Mesenchymal stem cell (in vitro differentiated cells and primary cell): ENCODE results near the gene SCUBE1.

Experiments
- DNase-seq: peaks from one replicate; pipeline ENCODE4 v3.0.0-alpha.2; 2013
- H2AFZ ChIP-seq: one replicate; pipeline ENCODE4 v1.6.1; 2013; ENCODE audit warnings: low read depth, mild to moderate bottlenecking, control low read depth, inconsistent platforms, low read length, moderate library complexity
- H2AK5ac ChIP-seq: 2 replicates; pipeline ENCODE4 v1.6.1; 2013; ENCODE audit warnings: low read length, moderate library complexity, mild to moderate bottlenecking, inconsistent platforms; ENCODE audit not compliant: severe bottlenecking
- H2BK120ac ChIP-seq: one replicate; pipeline ENCODE4 v1.6.1; 2013; ENCODE audit warnings: low read depth, mild to moderate bottlenecking, inconsistent platforms, low read length, moderate library complexity
- H2BK12ac ChIP-seq, 2 experiments: one replicate each; pipeline ENCODE4 v1.6.1; 2013; ENCODE audit warnings: inconsistent platforms in 2 of 2, low read length in 2 of 2, mild to moderate bottlenecking in 2 of 2, moderate library complexity in 2 of 2, control low read depth in 1 of 2
- H2BK15ac ChIP-seq: one replicate; pipeline ENCODE4 v1.6.1; 2013; ENCODE audit warnings: mild to moderate bottlenecking, low read depth, inconsistent platforms; ENCODE audit not compliant: poor library complexity, severe bottlenecking
- H2BK5ac ChIP-seq: 2 replicates; pipeline ENCODE4 v1.6.1; 2013; ENCODE audit warnings: low read depth, mild to moderate bottlenecking, low read length, control low read depth, inconsistent platforms; ENCODE audit not compliant: poor library complexity, severe bottlenecking
- H3K14ac ChIP-seq, 2 experiments: one replicate each; pipeline ENCODE4 v1.6.1; 2013; ENCODE audit warnings: inconsistent platforms in 2 of 2, low read length in 2 of 2, control low read depth in 1 of 2, mild to moderate bottlenecking in 1 of 2, moderate library complexity in 1 of 2
- H3K18ac ChIP-seq, 2 experiments: one replicate each; pipeline ENCODE4 v1.6.1; 2013; ENCODE audit warnings: inconsistent platforms in 2 of 2, low read length in 2 of 2, control low read depth in 1 of 2, low read depth in 1 of 2, mild to moderate bottlenecking in 1 of 2
- H3K23ac ChIP-seq, 2 experiments: one replicate each; pipeline ENCODE4 v1.6.1; 2013; ENCODE audit warnings: inconsistent platforms in 2 of 2, low read length in 2 of 2, mild to moderate bottlenecking in 2 of 2, moderate library complexity in 2 of 2, control low read depth in 1 of 2
- H3K27ac ChIP-seq: 2 replicates; pipeline ENCODE4 v1.5.1; 2013; ENCODE audit warnings: mild to moderate bottlenecking, moderate library complexity, low read length, control low read depth, inconsistent platforms; ENCODE audit not compliant: poor library complexity, severe bottlenecking
- H3K27me3 ChIP-seq, 2 experiments: 2 replicates each; pipeline versions ENCODE4 v1.6.1 to v1.7.0; 2013; ENCODE audit warnings: low read length in 2 of 2, mild to moderate bottlenecking in 2 of 2, moderate library complexity in 2 of 2, control low read depth in 1 of 2, inconsistent platforms in 1 of 2; ENCODE audit not compliant: control insufficient read depth in 1 of 2, insufficient read depth in 1 of 2
- H3K36me3 ChIP-seq, 2 experiments: 2 replicates each; pipeline versions ENCODE4 v1.6.1 to v1.7.0; 2013; ENCODE audit warnings: low read length in 2 of 2, control low read depth in 1 of 2, inconsistent platforms in 1 of 2, low read depth in 1 of 2, mild to moderate bottlenecking in 1 of 2; ENCODE audit not compliant: insufficient read depth in 2 of 2, control insufficient read depth in 1 of 2
- H3K4ac ChIP-seq, 2 experiments: one replicate each; pipeline ENCODE4 v1.6.1; 2013; ENCODE audit warnings: inconsistent platforms in 2 of 2, low read length in 2 of 2, mild to moderate bottlenecking in 2 of 2, moderate library complexity in 2 of 2, control low read depth in 1 of 2, low read depth in 1 of 2
- H3K4me1 ChIP-seq: 2 replicates; pipeline ENCODE4 v1.6.1; 2013; ENCODE audit warnings: low read depth, low read length, control low read depth; ENCODE audit not compliant: control insufficient read depth, insufficient read depth
- H3K4me2 ChIP-seq: 2 replicates; pipeline ENCODE4 v1.6.1; 2013; ENCODE audit warnings: low read length, mild to moderate bottlenecking, inconsistent platforms; ENCODE audit not compliant: poor library complexity, severe bottlenecking
- H3K4me3 ChIP-seq, 2 experiments: 2 replicates each; pipeline versions ENCODE4 v1.5.1 to v1.7.0; 2013; ENCODE audit warnings: low read length in 2 of 2, mild to moderate bottlenecking in 2 of 2, control low read depth in 1 of 2, low read depth in 1 of 2; ENCODE audit not compliant: insufficient read depth in 1 of 2
- H3K79me1 ChIP-seq: replicated peaks from 2 replicates; pipeline ENCODE4 v1.6.1; 2013; ENCODE audit warnings: mild to moderate bottlenecking, control low read depth, low read length, inconsistent platforms; ENCODE audit not compliant: poor library complexity, severe bottlenecking
- H3K9ac ChIP-seq: 2 replicates; pipeline ENCODE4 v1.7.0; 2013; ENCODE audit warnings: mild to moderate bottlenecking, low read length, moderate library complexity
- H3K9me3 ChIP-seq: 2 replicates; pipeline ENCODE4 v1.7.0; 2013; ENCODE audit warnings: mild to moderate bottlenecking, low read length; ENCODE audit not compliant: control insufficient read depth
- H4K8ac ChIP-seq: one replicate; pipeline ENCODE4 v1.6.1; 2013; ENCODE audit warnings: inconsistent platforms, mild to moderate bottlenecking, low read length, moderate library complexity
- H4K91ac ChIP-seq: one replicate; pipeline ENCODE4 v1.6.1; 2013; ENCODE audit warnings: mild to moderate bottlenecking, low read length, inconsistent platforms
- WGBS: methylation state at CpG from one replicate; pipeline ENCODE4 v1.1.7; 2013; ENCODE audit warnings: mixed read lengths; 5-methylcytosine and 5-hydroxymethylcytosine counted together

The SCUBE1 gene

DNA sequence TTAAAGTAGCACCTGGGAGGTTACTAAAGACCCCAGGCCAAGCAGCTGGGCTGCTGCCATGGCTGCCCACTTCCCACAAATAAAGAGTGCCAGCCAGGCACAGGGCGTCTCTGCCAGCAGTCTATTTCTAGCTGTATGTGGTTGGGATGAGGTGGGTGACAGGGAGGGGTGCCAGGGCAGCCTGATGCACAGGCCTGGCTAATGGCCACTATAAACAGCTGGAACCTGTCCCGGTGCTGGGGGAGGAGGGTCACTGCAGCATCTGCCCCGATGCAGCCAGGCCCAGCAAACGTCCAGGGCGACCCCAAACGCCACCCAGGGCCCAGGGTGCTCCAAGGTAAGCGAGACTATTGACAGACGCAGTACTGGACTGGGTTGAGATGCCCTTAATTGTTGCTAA, 37.4 kb downstream of the SCUBE1 start:
- Histone ChIP-seq H3K27me3 (peaks cover 60 to 98% of the 10 kb centered on the region in 2 experiments), H2AK5ac (no peak overlapping the region), H3K4me3 (no peak overlapping the region), H3K36me3 (no peaks in the 10 kb centered on the region), H3K9me3 (no peaks in the 10 kb centered on the region), H3K4me1 (no peaks in the 10 kb centered on the region), H3K4ac (no peak overlapping the region), H2BK120ac (no peak overlapping the region), H2BK5ac (no peak overlapping the region), H2BK12ac (no peak overlapping the region), H3K4me2 (no peak overlapping the region), H3K79me1 (no peaks in the 10 kb centered on the region), H3K23ac (no peak overlapping the region), H2AFZ (no peak overlapping the region), H3K27ac (no peak overlapping the region), H4K8ac (no peak overlapping the region), H2BK15ac (no peak overlapping the region), H4K91ac (no peak overlapping the region), H3K14ac (no peak overlapping the region), H3K18ac (no peak overlapping the region), H3K9ac (no peak overlapping the region)
- no peak for DNase-seq
- 78% methylated on average over 8 of the region's 8 CpGs for WGBS

DNA sequence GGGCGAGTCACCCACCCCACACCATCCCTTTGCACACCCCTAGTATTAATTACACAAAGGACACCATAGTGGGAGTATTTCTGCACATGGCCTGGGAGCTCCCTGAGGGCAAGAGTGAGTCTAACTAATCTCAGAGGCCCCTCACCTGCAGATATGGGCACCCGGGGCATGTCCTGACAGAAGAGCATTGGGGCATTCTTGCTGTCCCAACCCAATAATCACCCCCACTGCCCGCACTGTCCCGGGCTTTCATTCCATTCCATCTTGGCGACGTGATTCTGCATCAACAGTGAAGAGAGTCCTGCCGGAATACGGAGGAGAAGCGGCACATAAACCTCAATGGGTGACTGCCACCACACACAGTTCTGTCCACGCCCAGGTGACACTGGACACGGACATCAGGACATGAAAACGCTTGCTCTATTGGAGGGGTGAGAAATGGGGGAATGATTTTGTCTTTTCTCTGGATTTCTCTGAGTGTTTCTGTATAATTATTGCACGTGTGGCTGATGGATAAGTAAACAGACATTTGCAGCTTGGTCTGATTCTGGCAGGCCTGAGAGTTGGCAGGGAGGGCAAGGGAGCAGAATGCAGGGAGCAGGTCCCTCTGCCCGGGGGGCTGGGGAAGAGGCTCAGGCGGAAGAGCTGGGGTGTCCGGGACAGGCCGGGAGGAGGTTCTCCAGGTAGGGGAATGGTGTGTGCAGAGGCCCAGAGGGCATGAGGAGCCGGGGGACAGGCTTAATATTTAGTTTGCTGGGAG, 38.2 kb downstream of the SCUBE1 start:
- Histone ChIP-seq H2BK5ac (no peak overlapping the region), H3K79me1 (no peaks in the 10 kb centered on the region), H2BK15ac (no peak overlapping the region), H3K23ac (no peak overlapping the region), H3K27me3 (peaks cover 59 to 97% of the 10 kb centered on the region in 2 experiments), H3K27ac (no peak overlapping the region), H3K4me2 (no peak overlapping the region), H2AK5ac (no peak overlapping the region), H2AFZ (no peak overlapping the region), H3K4ac (no peak overlapping the region), H3K14ac (no peak overlapping the region), H3K18ac (no peak overlapping the region), H3K4me1 (no peaks in the 10 kb centered on the region), H3K36me3 (no peaks in the 10 kb centered on the region), H3K9ac (no peak overlapping the region), H2BK12ac (no peak overlapping the region), H3K4me3 (no peak overlapping the region), H4K8ac (no peak overlapping the region), H3K9me3 (no peaks in the 10 kb centered on the region), H2BK120ac (no peak overlapping the region), H4K91ac (no peak overlapping the region)
- WGBS, result 87% methylated on average over 17 of the region's 18 CpGs
- DNase-seq, result no peak

DNA sequence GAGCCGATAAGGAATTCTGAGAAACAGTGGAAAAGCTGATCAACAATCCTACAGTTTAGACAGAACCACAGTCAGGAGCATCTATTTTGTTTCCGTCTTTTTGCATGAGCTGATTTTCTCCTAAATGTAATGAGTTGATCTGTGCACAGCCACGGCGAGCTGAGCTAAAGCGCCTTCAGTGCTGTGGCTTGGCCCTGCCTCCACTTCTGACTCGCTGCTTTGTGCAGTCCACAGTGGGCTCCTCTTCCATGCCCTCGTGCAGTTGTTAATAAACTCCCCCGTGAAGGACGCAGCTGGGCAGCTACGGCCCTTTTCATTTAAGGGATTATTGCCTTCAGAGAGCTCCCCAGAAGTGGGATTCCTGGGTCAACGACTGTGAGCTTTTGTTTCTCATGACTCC, 39.4 kb downstream of the SCUBE1 start:
- Histone ChIP-seq H2BK5ac (no peak overlapping the region), H3K18ac (no peak overlapping the region), H3K14ac (no peak overlapping the region), H4K8ac (no peak overlapping the region), H2AFZ (no peak overlapping the region), H3K27me3 (peaks cover 50 to 96% of the 10 kb centered on the region in 2 experiments), H2BK120ac (no peak overlapping the region), H3K4me2 (no peak overlapping the region), H3K27ac (no peak overlapping the region), H3K4me3 (no peak overlapping the region), H2BK15ac (no peak overlapping the region), H3K4ac (no peak overlapping the region), H3K23ac (no peak overlapping the region), H2AK5ac (no peak overlapping the region), H3K36me3 (no peaks in the 10 kb centered on the region), H3K9ac (no peak overlapping the region), H3K9me3 (no peaks in the 10 kb centered on the region), H4K91ac (no peak overlapping the region), H2BK12ac (no peak overlapping the region), H3K4me1 (no peaks in the 10 kb centered on the region), H3K79me1 (no peaks in the 10 kb centered on the region)
- DNase-seq, result no peak
- 85% methylated on average over 11 of the region's 11 CpGs for WGBS

DNA sequence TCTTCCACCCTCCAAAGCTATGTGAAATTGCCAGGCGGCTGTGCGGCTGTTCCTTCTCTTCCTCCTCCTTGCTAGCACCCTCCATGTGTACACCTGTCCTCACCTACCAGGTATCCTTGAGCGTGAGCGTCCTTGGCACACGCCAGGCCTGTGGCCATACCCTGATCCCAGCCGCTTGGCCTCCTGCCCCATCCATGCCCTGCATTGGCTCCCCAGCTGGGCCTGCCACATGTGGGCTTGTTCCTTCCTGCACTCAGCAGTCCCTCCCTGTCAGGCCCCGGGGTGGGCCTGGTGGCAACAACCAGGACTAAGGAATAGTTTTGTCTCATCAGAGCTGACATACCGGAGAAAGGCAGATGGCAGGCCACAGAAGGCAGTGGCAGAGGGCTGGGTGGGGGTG, 40.0 kb downstream of the SCUBE1 start:
- Histone ChIP-seq H2AK5ac (no peak overlapping the region), H2AFZ (no peak overlapping the region), H4K8ac (no peak overlapping the region), H3K9ac (no peak overlapping the region), H3K79me1 (no peaks in the 10 kb centered on the region), H3K27me3 (peaks cover 50 to 95% of the 10 kb centered on the region in 2 experiments), H4K91ac (no peak overlapping the region), H3K4ac (no peak overlapping the region), H2BK15ac (no peak overlapping the region), H3K4me1 (no peaks in the 10 kb centered on the region), H3K36me3 (no peaks in the 10 kb centered on the region), H3K4me3 (no peak overlapping the region), H3K23ac (no peak overlapping the region), H3K4me2 (no peak overlapping the region), H2BK12ac (peak overlapping the region in 1 of 2 experiments; percentile 11), H3K14ac (peak overlapping the region in 1 of 2 experiments; percentile 45), H2BK5ac (no peak overlapping the region), H3K27ac (no peak overlapping the region), H3K18ac (no peak overlapping the region), H2BK120ac (no peak overlapping the region), H3K9me3 (no peaks in the 10 kb centered on the region)
- no peak for DNase-seq
- 89% methylated on average over 8 of the region's 8 CpGs for WGBS
